ENCODE data around the gene ING5. TPM values are rescaled to one million over a fixed set of nuclear protein-coding genes. Genes with fewer than 3 reads are reported as not detected.

The ING5 gene
- total and polyA plus RNA-seq, 2 donors (not counting 3 experiments of a cell fraction or from before 2014, with no cell fraction given), result 24.5 to 33.4 TPM

- no peaks in the 10 kb centered on the region for H3K79me2 ChIP-seq (ENCODE audit: control insufficient read depth, insufficient read depth, low read length)
Measured at GRCh38 chr2:241744028-241744754, 42.4 kb downstream of the ING5 start.

DNA sequence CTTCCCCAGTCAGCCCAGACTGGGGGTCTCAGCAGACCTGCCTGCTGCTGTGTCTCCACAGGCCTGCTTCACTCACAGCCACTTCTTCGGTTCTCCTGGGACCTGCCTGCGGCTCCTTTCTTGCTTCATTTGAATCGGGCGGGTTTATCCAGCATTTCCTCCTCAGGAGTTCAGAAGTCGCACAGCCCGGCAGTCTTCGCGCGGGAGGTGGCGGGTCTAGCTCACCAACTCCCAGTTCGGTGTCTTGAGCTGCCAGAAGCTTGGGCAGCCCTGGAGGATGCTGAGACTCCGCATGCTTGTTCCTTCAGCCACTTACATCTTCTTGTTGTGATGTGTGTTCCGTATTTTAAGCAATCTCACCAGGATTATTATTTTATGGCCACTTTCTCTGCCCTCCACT, 43.4 kb downstream of the ING5 start:
- H3K36me3 ChIP-seq (ENCODE audit: control insufficient read depth in 2 of 2, extremely low read depth in 1 of 2, insufficient read depth in 2 of 2, low read length in 2 of 2), result peaks cover 2 to 21% of the 10 kb centered on the region in 2 experiments
- dilution Hi-C loops (cut with MboI; ENCODE audit: extremely low pct_ligation_motif_present, low sequenced_read_pairs) (no loop called here), intact Hi-C loops (cut with micrococcal nuclease) (no loop called here)
- H3K79me2 ChIP-seq (ENCODE audit: control insufficient read depth, insufficient read depth, low read length), result no peaks in the 10 kb centered on the region
- ChIA-PET POLR2A (no interaction called here), CTCF (interaction anchor here (1.5 kb wide), 1 partner anchor 13 kb away, joined by 3 read pairs; no protein-coding TSS in a partner anchor)
- no peak for FAIRE-seq
- H3K9me1 ChIP-seq (replicated peaks; ENCODE audit: control insufficient read depth, extremely low read depth, insufficient read depth, low read length), result no peaks in the 10 kb centered on the region
- H3K4me2 ChIP-seq (ENCODE audit: insufficient read depth, low read length), result no peak overlapping the region
- H4K20me1 ChIP-seq (replicated peaks; ENCODE audit: control insufficient read depth, extremely low read depth, insufficient read depth, low read length), result no peaks in the 10 kb centered on the region
- no peaks in the 10 kb centered on the region for H3K9me3 ChIP-seq (replicated peaks; ENCODE audit: control insufficient read depth, insufficient read depth, low read length)
- no peak overlapping the region for H3K4me3 ChIP-seq (replicated peaks in 1 of 3; ENCODE audit: insufficient read depth in 1 of 3, low read depth in 1 of 3, low read length in 3 of 3)
- H2AFZ ChIP-seq (ENCODE audit: low read depth, low read length), result no peak overlapping the region
- H3K9ac ChIP-seq (replicated peaks; ENCODE audit: extremely low read depth, insufficient read depth, low read length), result no peak overlapping the region
- no TSS peak for BruUV-seq (replicated peaks)
- DNase-seq (ENCODE audit: low read depth, low spot score), result no peak
- peaks cover 2% of the 10 kb centered on the region for H3K4me1 ChIP-seq (ENCODE audit: control insufficient read depth, extremely low read depth, insufficient read depth, low read length)
- H3K27ac ChIP-seq (ENCODE audit: insufficient read depth, low read depth, low read length), result no peak overlapping the region
- no peak for TF ChIP-seq GATA2 (IDR thresholded peaks at IDR 0.05; ENCODE audit: insufficient read depth, insufficient read length, low read depth, low read length)
- TF ChIP-seq POLR2A (IDR thresholded peaks at IDR 0.05; ENCODE audit: low read depth, low read length), result no peak
- no peak for TF ChIP-seq POLR2AphosphoS5 (IDR thresholded peaks at IDR 0.05; ENCODE audit: insufficient read depth, low read depth, low read length)
- TF ChIP-seq MAX (IDR thresholded peaks at IDR 0.05; ENCODE audit: insufficient read depth, insufficient read length), result no peak
- no peak for TF ChIP-seq JUN (IDR thresholded peaks at IDR 0.05; ENCODE audit: borderline replicate concordance, insufficient read depth, insufficient read length, low read depth)
- TF ChIP-seq, protein P1, sequence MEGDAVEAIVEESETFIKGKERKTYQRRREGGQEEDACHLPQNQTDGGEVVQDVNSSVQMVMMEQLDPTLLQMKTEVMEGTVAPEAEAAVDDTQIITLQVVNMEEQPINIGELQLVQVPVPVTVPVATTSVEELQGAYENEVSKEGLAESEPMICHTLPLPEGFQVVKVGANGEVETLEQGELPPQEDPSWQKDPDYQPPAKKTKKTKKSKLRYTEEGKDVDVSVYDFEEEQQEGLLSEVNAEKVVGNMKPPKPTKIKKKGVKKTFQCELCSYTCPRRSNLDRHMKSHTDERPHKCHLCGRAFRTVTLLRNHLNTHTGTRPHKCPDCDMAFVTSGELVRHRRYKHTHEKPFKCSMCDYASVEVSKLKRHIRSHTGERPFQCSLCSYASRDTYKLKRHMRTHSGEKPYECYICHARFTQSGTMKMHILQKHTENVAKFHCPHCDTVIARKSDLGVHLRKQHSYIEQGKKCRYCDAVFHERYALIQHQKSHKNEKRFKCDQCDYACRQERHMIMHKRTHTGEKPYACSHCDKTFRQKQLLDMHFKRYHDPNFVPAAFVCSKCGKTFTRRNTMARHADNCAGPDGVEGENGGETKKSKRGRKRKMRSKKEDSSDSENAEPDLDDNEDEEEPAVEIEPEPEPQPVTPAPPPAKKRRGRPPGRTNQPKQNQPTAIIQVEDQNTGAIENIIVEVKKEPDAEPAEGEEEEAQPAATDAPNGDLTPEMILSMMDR (IDR thresholded peaks at IDR 0.05; ENCODE audit: extremely low read depth in 1 of 2, insufficient read depth in 1 of 2, low read depth in 1 of 2, low read length in 2 of 2), result no peak
- no peak for TF ChIP-seq EZH2 (IDR thresholded peaks at IDR 0.05; ENCODE audit: borderline replicate concordance, low read depth, low read length, severe bottlenecking)
- TF ChIP-seq FOS (IDR thresholded peaks at IDR 0.05; ENCODE audit: borderline replicate concordance, insufficient read depth, low read length), result no peak
- no peak for TF ChIP-seq MYC (IDR thresholded peaks at IDR 0.05; ENCODE audit: low read depth, low read length)
- H3K27me3 ChIP-seq (ENCODE audit: control insufficient read depth in 2 of 2, insufficient read depth in 2 of 2, low read length in 2 of 2), result no peaks in the 10 kb centered on the region

More at GRCh38 chr2:241744028-241744754, 42.4 kb downstream of the ING5 start:
- CTCF ChIA-PET, result interaction anchor here (1.5 kb wide), 1 partner anchor 14 kb away, joined by 3 read pairs; no protein-coding TSS in a partner anchor
- POLR2A ChIA-PET, result no interaction called here
- Histone ChIP-seq H3K4me2 (ENCODE audit: insufficient read depth, low read length) (no peak overlapping the region), H3K9me3 (replicated peaks; ENCODE audit: control insufficient read depth, insufficient read depth, low read length) (no peaks in the 10 kb centered on the region), H3K9me1 (replicated peaks; ENCODE audit: control insufficient read depth, extremely low read depth, insufficient read depth, low read length) (no peaks in the 10 kb centered on the region), H4K20me1 (replicated peaks; ENCODE audit: control insufficient read depth, extremely low read depth, insufficient read depth, low read length) (no peaks in the 10 kb centered on the region), H3K27me3 (ENCODE audit: control insufficient read depth in 2 of 2, insufficient read depth in 2 of 2, low read length in 2 of 2) (no peaks in the 10 kb centered on the region), H3K36me3 (ENCODE audit: control insufficient read depth in 2 of 2, extremely low read depth in 1 of 2, insufficient read depth in 2 of 2, low read length in 2 of 2) (peaks cover 2 to 21% of the 10 kb centered on the region in 2 experiments), H3K4me3 (replicated peaks in 1 of 3; ENCODE audit: insufficient read depth in 1 of 3, low read depth in 1 of 3, low read length in 3 of 3) (no peak overlapping the region), H3K4me1 (ENCODE audit: control insufficient read depth, extremely low read depth, insufficient read depth, low read length) (peaks cover 2% of the 10 kb centered on the region), H3K9ac (replicated peaks; ENCODE audit: extremely low read depth, insufficient read depth, low read length) (no peak overlapping the region), H3K27ac (ENCODE audit: insufficient read depth, low read depth, low read length) (no peak overlapping the region), H2AFZ (ENCODE audit: low read depth, low read length) (no peak overlapping the region)
- DNase-seq (ENCODE audit: low read depth, low spot score) (no peak), FAIRE-seq (no peak)
- TF ChIP-seq EZH2 (IDR thresholded peaks at IDR 0.05; ENCODE audit: borderline replicate concordance, low read depth, low read length, severe bottlenecking), result no peak
- TF ChIP-seq JUN (IDR thresholded peaks at IDR 0.05; ENCODE audit: borderline replicate concordance, insufficient read depth, insufficient read length, low read depth), result no peak
- no peak for TF ChIP-seq POLR2A (IDR thresholded peaks at IDR 0.05; ENCODE audit: low read depth, low read length)
- TF ChIP-seq MAX (IDR thresholded peaks at IDR 0.05; ENCODE audit: insufficient read depth, insufficient read length), result no peak
- intact Hi-C loops (cut with micrococcal nuclease) (no loop called here), dilution Hi-C loops (cut with MboI; ENCODE audit: extremely low pct_ligation_motif_present, low sequenced_read_pairs) (no loop called here)
- BruUV-seq (replicated peaks), result no TSS peak

Data from endothelial cell of umbilical vein (primary cell).